Measurements from ENCODE around the gene LNX2. TPM values are rescaled to one million over a fixed set of nuclear protein-coding genes. Genes with fewer than 3 reads are reported as not detected.
A peak's percentile ranks its signal among the peaks of the same experiment; 100 is the strongest.

Gene LNX2
- total and polyA plus RNA-seq, 11 donors, result 3.6 to 18.7 (median 12.7) TPM

DNA sequence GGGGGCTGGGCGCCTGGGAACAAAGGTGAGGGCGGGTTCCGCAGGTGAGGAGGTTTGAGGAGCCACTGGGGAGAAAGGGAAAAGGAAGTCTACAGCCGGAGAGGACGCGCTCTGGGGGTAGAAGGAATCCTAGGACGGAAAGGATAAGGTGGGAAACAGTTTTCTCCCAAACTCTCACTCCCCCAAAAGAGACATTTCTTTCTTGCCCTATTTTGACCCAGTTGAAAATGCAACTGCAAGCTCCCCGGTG lies 712 bp upstream of the LNX2 start:
- no peaks in the 10 kb centered on the region for H3K27me3 ChIP-seq
- H3K9me3 ChIP-seq, result no peaks in the 10 kb centered on the region
- ATAC-seq (no peak), DNase-seq (no peak)
- peaks cover 0 to 26% (median 5%) of the 10 kb centered on the region in 9 donors for H3K36me3 ChIP-seq
- WGBS, 4 donors, result 0 to 1% (median 0%) methylated on average over 8 of the region's 8 CpGs
- TF ChIP-seq, protein P1, sequence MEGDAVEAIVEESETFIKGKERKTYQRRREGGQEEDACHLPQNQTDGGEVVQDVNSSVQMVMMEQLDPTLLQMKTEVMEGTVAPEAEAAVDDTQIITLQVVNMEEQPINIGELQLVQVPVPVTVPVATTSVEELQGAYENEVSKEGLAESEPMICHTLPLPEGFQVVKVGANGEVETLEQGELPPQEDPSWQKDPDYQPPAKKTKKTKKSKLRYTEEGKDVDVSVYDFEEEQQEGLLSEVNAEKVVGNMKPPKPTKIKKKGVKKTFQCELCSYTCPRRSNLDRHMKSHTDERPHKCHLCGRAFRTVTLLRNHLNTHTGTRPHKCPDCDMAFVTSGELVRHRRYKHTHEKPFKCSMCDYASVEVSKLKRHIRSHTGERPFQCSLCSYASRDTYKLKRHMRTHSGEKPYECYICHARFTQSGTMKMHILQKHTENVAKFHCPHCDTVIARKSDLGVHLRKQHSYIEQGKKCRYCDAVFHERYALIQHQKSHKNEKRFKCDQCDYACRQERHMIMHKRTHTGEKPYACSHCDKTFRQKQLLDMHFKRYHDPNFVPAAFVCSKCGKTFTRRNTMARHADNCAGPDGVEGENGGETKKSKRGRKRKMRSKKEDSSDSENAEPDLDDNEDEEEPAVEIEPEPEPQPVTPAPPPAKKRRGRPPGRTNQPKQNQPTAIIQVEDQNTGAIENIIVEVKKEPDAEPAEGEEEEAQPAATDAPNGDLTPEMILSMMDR (IDR thresholded peaks at IDR 0.05), result no peak
- TF ChIP-seq POLR2A (IDR thresholded peaks at IDR 0.05), result no peak
- peak overlapping the region; percentile 72 to 98 (median 95) for H3K27ac ChIP-seq
- peak overlapping the region; percentile 66 to 98 (median 90) for H3K4me3 ChIP-seq
- peaks cover 0 to 48% (median 33%) of the 10 kb centered on the region in 12 donors for H3K4me1 ChIP-seq
- intact Hi-C loops (cut with DNase I), result loop anchor here in 5 of 10 donors (2.0 to 10.0 kb wide), 8 partner anchors 39 to 196 kb away; partner anchors contain the start of genes MTIF3 (in 4 of the 5) and GTF3A (in 2 of the 5)

DNA sequence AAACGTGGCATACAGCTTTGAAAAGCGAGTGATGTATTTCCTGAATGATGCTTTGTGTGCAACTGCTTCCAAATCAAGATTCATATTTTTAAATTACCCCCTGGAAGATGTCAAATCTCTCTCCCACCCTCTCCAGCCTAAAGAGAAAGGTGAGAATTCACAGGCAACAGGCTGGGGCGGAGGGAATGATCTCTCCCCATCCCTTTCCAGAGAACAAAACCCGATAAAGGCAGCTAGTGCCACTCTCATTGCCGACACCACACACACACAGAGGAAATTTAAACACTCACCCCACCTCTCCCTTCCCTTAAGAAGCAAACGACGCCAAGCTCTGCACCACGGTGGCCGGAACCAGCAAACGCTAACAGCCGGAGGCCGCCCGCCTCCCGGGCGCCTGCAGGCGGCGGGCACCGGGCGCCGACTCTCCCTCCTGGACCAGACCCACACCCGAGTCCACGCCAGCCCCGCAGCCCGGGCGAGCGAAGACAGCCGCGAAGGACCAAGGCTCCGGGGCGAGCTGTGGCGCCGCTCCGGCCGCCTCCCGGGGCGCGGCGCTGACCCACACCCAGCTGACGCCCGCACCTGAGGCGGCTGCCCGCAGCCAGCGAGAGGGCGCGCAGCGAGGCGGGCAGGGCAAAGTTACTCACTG lies 477 bp downstream of the LNX2 start:
- Histone ChIP-seq H3K4me3 (peak overlapping the region; percentile 66 to 98 (median 90)), H3K4me1 (peaks cover 0 to 48% (median 33%) of the 10 kb centered on the region in 12 donors)

DNA sequence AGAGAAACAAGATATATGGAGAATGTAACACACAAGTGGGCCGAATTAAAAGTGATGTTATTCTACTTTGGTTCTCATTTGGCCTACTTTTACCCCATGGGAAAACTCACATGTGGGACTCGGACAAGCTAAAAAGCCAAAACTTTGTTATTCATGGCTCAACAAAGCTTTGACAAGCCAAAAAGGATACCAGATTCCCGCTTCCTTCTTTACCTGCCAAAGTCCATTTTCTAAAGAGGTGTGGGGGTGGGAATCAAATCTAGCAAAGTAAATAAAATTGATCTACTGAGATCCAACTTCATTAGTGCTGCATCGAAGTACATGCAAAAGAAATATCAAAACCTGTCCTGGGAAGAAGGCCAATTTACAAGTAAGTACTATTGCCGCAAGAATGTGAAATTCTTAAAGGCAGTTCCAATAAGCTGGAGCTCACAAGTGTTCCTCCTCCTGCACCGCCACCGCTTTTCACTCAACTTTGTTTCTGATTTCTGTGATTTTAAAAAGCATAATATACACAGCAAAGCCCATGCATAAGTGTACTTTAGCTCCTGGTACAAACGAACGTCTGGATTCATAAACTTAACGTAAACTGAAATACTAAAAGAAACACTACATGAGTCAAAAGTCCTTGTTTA lies 1.1 kb downstream of the LNX2 start:
- Histone ChIP-seq H3K4me1 (peaks cover 0 to 48% (median 33%) of the 10 kb centered on the region in 12 donors), H3K27ac (peak overlapping the region in 11 of 12 donors; percentile 88 to 98 (median 96))
- TF ChIP-seq POLR2A (IDR thresholded peaks at IDR 0.05), result no peak
- TF ChIP-seq, protein P1 (IDR thresholded peaks at IDR 0.05), result no peak

More for the DNA sequence above, 477 bp downstream of the LNX2 start:
- DNase-seq, result peak; percentile 27 to 82 (median 57)
- ATAC-seq, result peak in 2 of 4 donors; percentile 41 to 53
- H3K27me3 ChIP-seq, result no peaks in the 10 kb centered on the region
- TF ChIP-seq, protein P1 (IDR thresholded peaks at IDR 0.05), result peak in 7 of 12 donors; percentile 18 to 44 (median 41)
- TF ChIP-seq POLR2A (IDR thresholded peaks at IDR 0.05), result no peak
- WGBS, 4 donors, result 0 to 1% (median 0%) methylated on average over 16 to 47 of the region's 47 CpGs
- peak overlapping the region; percentile 72 to 98 (median 96) for H3K27ac ChIP-seq
- intact Hi-C loops (cut with DNase I), result loop anchor here in 6 of 10 donors (2.0 to 10.0 kb wide), 11 partner anchors 38 to 195 kb away; partner anchors contain the start of genes MTIF3 (in 4 of the 6) and GTF3A (in 2 of the 6)
- peaks cover 0 to 20% (median 5%) of the 10 kb centered on the region in 9 donors for H3K36me3 ChIP-seq
- H3K9me3 ChIP-seq, result peaks cover 0 to 9% (median under 1%) of the 10 kb centered on the region in 12 donors

DNA sequence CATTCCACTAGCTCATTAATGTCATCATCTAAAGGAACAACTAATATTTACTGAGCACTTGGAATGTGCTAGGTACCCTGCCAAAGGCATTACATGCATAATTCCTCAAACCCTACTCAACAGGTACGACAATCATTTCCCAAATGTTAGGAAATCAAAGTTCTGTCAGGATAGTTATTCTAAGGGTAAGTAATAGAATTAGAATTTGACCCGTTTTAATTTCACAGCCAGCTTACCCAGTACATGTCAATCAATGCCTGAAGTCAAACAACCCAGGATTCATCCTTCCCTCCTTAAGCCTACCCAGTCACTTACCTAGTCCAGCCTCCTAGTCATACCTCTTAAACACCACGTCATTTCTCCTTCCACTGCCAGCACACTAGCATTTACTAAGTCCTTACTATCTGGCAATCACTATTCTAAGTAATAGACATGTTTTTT lies 2.4 kb downstream of the LNX2 start:
- Histone ChIP-seq H3K27ac (peak overlapping the region in 4 of 12 donors; percentile 95 to 98 (median 98)), H3K36me3 (peaks cover 0 to 3% (median under 1%) of the 10 kb centered on the region in 9 donors), H3K9me3 (peaks cover 0 to 20% (median 6%) of the 10 kb centered on the region in 12 donors), H3K27me3 (no peaks in the 10 kb centered on the region), H3K4me1 (peaks cover 0 to 42% (median 28%) of the 10 kb centered on the region in 12 donors), H3K4me3 (peak overlapping the region in 8 of 12 donors; percentile 66 to 98 (median 90))
- no peak for TF ChIP-seq POLR2A (IDR thresholded peaks at IDR 0.05)
- TF ChIP-seq, protein P1 (IDR thresholded peaks at IDR 0.05), result no peak
- ATAC-seq (no peak), DNase-seq (no peak)
- WGBS, 4 donors, result 74 to 81% (median 76%) methylated on average over 3 of the region's 3 CpGs
- intact Hi-C loops (cut with DNase I), result loop anchor here in 3 of 10 donors (5.0 to 10.0 kb wide), 3 partner anchors 46 to 53 kb away; no protein-coding TSS in a partner anchor

More for the DNA sequence above, 1.1 kb downstream of the LNX2 start:
- no peak for DNase-seq
- ATAC-seq, result no peak
- Histone ChIP-seq H3K9me3 (peaks cover 0 to 15% (median 6%) of the 10 kb centered on the region in 12 donors), H3K27me3 (no peaks in the 10 kb centered on the region), H3K36me3 (peaks cover 0 to 14% (median 5%) of the 10 kb centered on the region in 9 donors), H3K4me3 (peak overlapping the region; percentile 66 to 98 (median 90))
- WGBS, 4 donors, result 8 to 12% (median 9%) methylated on average over 10 of the region's 10 CpGs
- intact Hi-C loops (cut with DNase I), result loop anchor here in 3 of 10 donors (5.0 to 10.0 kb wide), 3 partner anchors 47 to 54 kb away; no protein-coding TSS in a partner anchor
